ENCODE measurements around the gene ZNF19.

The ZNF19 gene

GRCh38 chr16:71448274-71448866 lies 40.8 kb downstream of the ZNF19 start:
- H3K4me3 ChIP-seq: no peak overlapping the region
- no peak for TF ChIP-seq CTCF (IDR thresholded peaks at IDR 0.05)

GRCh38 chr16:71443714-71444113 lies 45.4 kb downstream of the ZNF19 start:
- Histone ChIP-seq H3K9me3 (peaks cover 15 to 82% (median 77%) of the 10 kb centered on the region in 3 donors), H3K36me3 (peaks cover 7 to 21% (median 18%) of the 10 kb centered on the region in 3 donors), H3K4me3 (no peak overlapping the region), H3K27ac (no peak overlapping the region), H3K4me1 (no peaks in the 10 kb centered on the region), H3K27me3 (no peaks in the 10 kb centered on the region)
- intact Hi-C loops (cut with DNase I; ENCODE audit: low total_unique reads): no loop called here
- no peak for DNase-seq
- no peak for TF ChIP-seq CTCF (IDR thresholded peaks at IDR 0.05)

More at GRCh38 chr16:71448274-71448866, 40.8 kb downstream of the ZNF19 start:
- no peak for DNase-seq
- peaks cover 25 to 100% (median 98%) of the 10 kb centered on the region in 3 donors for H3K9me3 ChIP-seq
- H3K4me1 ChIP-seq: no peaks in the 10 kb centered on the region
- no peaks in the 10 kb centered on the region for H3K27me3 ChIP-seq
- H3K36me3 ChIP-seq: peaks cover 54 to 67% (median 64%) of the 10 kb centered on the region in 3 donors
- H3K27ac ChIP-seq: no peak overlapping the region
- intact Hi-C loops (cut with DNase I; ENCODE audit: low total_unique reads): no loop called here

GRCh38 chr16:71442051-71442440 lies 47.1 kb downstream of the ZNF19 start, which contains the start of gene TLE7:
TSS of gene TLE7 (minus strand) at chr16:71442054. CDS start at chr16:71433324, 8,730 bp downstream.
- intact Hi-C loops (cut with DNase I; ENCODE audit: low total_unique reads): no loop called here
- H3K27me3 ChIP-seq: no peaks in the 10 kb centered on the region
- H3K4me1 ChIP-seq: no peaks in the 10 kb centered on the region
- no peak for DNase-seq
- peaks cover 4 to 65% (median 60%) of the 10 kb centered on the region in 3 donors for H3K9me3 ChIP-seq
- H3K36me3 ChIP-seq: peaks cover 0 to 5% (median 4%) of the 10 kb centered on the region in 3 donors
- no peak for TF ChIP-seq CTCF (IDR thresholded peaks at IDR 0.05)
- H3K4me3 ChIP-seq: no peak within 1 kb of the TSS
- H3K27ac ChIP-seq: no peak within 1 kb of the TSS

- peaks cover 0 to 60% (median 55%) of the 10 kb centered on the region in 3 donors for H3K9me3 ChIP-seq
- no peak for TF ChIP-seq CTCF (IDR thresholded peaks at IDR 0.05)
- DNase-seq: no peak
- H3K4me3 ChIP-seq: no peak overlapping the region
- H3K36me3 ChIP-seq: no peaks in the 10 kb centered on the region
- no peaks in the 10 kb centered on the region for H3K4me1 ChIP-seq
- intact Hi-C loops (cut with DNase I; ENCODE audit: low total_unique reads): no loop called here
- H3K27ac ChIP-seq: no peak overlapping the region
- H3K27me3 ChIP-seq: no peaks in the 10 kb centered on the region
These were observed 47.6 kb downstream of the ZNF19 start for GRCh38 chr16:71441348-71442050.

GRCh38 chr16:71440669-71441347 lies 48.3 kb downstream of the ZNF19 start:
- H3K4me3 ChIP-seq: no peak overlapping the region
- H3K36me3 ChIP-seq: no peaks in the 10 kb centered on the region
- H3K27ac ChIP-seq: no peak overlapping the region
- no peak for DNase-seq
- intact Hi-C loops (cut with DNase I; ENCODE audit: low total_unique reads): no loop called here
- no peaks in the 10 kb centered on the region for H3K27me3 ChIP-seq
- peaks cover 0 to 53% (median 48%) of the 10 kb centered on the region in 3 donors for H3K9me3 ChIP-seq
- TF ChIP-seq CTCF (IDR thresholded peaks at IDR 0.05): no peak
- no peaks in the 10 kb centered on the region for H3K4me1 ChIP-seq

All from tibial artery (tissue), 4 donors.